ENCODE results near the gene NUB1.

The NUB1 gene

DNA sequence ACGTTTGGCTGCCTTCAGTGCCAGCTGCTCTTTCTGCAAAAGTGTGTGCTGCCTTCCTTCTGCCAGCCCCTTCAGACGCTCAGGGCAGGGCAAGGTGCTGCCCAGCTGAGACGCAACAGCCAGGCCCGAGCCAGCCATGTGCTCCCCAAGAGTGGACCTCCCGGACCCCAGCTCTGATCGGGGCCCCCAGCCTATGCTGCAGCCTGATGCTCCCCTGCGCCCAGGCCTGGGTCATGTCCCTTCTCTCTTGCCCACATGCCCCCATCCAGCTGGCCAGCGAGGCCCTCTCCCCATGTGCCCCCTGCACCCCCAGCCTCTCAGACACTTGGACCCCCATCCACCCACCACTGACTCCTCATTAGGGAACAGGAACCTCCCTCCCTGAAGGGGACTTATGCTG is 50.4 kb downstream of the NUB1 start:
- no peak for DNase-seq

DNA sequence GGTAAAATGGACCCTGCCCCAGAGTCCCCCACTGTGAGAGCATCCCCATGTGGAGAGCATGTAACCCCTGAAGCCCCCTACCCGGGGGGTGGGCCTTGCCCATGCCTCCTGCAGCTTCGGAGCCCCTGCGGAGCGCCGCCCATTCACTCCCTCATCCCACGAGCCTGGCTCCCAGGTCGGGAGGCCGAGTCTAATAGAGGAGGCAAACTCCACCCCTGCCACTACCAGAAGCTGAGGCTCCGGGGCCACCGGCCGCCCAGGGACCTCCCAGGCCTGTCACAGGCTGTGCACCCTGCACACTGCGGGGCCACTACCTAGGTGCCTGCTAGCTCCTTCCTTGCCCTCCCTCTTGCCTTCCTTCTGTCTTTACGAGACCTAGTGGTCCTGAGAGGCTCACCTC is 50.8 kb downstream of the NUB1 start:
- DNase-seq, result no peak

DNA sequence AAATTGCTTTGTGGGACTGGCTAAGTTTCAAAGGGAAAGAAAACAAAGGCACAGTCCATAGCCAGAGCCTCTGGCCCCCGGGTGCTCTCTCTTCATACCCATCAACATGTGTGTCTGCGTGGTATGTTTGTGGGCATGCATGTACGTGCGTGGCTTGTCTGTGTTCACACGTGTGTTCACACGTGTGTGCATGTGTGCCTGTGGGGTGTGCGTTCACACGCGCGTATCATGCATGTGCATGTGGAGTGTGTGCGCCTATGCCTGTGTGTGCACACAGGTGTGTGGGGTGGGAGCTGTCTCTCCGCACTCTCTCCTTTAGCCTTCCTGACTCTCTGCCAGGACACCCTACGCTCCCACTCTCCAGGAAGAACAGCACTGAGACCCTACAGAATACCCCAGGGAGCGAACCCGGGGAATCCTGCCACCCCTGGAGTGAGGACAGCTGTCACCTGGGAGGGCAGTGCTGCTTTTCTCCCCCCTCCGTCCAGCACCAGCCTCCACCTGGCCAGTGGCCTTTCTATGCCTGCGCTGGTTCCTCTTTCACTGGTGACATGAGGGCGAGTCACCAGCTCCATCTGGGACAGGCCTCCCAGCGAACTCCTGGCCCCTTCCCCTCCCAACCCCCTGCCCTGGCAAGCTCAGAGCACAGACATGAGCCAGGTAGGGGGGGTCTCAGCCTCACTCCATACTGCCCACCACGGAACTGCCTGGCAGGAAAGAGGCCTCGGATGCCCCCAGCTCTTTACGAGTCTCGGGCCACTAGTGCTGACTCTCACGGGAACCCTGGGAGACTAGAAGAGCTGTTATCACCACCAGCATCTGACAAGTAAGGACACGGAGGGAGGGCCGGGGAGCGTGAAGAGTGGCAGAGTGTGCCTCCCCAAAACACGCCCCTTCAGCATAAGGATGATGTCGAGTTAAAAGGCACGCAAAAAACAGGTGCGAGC is 51.7 kb downstream of the NUB1 start:
- no peak for DNase-seq

DNA sequence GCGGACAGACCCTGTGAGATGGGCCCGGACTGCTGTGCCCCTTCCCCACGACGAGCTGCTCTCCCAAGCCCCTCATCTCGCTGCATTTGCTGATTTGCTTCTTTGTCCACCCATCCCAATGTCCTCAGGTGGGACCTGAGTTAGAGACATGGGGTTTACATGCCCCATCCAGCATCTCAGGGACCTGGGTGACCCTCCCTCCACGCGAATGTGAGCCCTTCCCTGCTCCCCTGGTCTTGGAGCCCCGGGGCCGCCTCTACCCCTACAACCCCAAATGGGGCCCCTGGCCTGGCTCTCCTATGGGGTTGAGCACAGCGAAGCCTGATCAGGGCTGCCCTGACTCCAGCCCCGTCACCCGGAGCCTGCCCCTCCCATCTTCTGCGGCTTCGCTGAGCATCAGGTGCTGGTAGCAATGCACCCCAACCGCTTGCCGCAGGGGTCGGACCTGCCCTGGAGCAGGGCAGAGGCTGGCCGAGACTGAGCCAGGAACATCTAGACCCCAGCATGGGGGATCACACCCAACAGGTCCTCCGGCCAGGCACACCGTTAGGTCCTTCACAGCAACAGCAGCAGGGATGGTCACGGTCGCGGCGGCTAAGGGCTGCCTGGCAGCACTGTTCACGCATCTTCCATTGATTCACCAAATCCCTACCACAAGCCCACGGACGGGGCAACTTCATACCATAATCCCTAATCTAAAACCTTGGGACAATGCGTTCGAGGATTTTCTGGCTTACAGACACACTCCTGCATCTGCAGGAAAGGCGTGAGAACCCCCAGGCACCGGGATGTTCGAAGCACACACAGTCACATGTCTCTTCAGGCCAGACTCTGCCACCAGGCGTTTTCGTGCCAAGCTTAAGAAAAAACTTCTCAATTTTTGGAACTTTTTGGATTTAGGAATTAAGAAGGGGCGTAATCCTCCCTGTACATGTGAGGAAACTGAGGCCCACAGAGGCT is 52.7 kb downstream of the NUB1 start:
- DNase-seq, result no peak

DNA sequence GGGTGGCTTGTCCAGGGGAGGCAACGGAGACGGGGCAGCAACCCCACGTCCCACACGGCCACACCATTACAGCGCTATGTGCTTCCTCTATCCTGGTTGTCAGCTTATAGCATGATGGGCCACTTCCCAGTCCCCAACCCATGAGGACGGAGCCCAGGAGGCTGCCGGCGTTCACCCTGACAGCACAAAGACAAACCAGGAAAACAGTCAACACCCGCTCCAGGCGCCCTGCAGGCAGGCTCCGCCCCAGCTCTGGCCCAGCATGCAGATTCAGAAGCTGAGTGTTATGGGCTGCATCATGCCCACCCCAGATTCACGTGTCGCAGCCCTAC is 53.4 kb downstream of the NUB1 start:
- no peak for DNase-seq

DNA sequence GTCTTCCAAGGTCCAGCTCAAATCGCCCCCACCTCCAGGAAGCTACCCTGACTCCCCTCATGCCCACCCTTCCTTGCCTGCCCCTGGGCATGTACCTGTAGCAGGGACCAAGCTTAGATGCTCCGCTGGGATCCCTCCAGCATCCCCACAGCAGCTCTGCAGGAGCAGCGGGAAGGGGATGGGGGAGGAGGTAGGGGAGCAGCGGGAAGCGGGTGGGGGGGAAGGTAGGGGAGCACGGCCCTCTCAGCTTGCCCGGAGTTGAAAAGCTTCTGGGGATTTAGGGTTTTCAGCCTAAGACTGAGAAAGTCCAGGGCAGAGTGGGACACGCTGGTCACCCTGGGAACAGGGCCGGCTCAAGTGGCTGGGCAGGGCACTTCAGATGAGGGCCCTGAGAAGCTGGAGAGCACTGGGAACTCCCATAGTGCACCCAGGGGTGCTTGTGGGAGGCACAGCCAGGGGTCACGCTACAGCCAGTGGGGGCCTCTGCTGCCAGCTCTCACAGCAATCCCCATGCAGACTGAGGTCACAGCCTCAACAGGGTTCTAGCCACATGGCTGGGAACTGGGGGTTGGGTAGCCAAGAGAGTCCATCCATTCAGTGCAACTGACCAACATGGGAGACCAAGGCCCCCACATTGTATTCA is 54.8 kb downstream of the NUB1 start:
- DNase-seq, result no peak

DNA sequence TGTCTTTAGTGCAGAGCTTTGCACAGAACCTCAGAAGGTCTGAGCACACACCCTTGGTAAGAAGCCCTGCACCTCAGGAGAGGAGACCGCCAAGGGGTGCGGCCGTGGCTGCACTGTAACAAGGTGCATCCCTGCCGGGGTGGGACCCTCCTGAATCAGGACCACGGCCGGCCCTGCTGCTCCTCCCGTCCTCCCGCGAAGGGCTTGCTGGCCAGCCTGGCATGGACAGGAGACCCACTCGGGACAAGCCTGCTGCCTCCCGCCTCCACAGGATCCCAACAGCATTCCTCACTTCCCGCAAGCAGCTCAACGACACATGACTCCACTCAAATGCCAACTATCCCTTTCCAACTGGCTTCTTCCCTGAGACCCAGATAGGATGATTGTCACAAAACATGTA is 55.4 kb downstream of the NUB1 start:
- no peak for DNase-seq

DNA sequence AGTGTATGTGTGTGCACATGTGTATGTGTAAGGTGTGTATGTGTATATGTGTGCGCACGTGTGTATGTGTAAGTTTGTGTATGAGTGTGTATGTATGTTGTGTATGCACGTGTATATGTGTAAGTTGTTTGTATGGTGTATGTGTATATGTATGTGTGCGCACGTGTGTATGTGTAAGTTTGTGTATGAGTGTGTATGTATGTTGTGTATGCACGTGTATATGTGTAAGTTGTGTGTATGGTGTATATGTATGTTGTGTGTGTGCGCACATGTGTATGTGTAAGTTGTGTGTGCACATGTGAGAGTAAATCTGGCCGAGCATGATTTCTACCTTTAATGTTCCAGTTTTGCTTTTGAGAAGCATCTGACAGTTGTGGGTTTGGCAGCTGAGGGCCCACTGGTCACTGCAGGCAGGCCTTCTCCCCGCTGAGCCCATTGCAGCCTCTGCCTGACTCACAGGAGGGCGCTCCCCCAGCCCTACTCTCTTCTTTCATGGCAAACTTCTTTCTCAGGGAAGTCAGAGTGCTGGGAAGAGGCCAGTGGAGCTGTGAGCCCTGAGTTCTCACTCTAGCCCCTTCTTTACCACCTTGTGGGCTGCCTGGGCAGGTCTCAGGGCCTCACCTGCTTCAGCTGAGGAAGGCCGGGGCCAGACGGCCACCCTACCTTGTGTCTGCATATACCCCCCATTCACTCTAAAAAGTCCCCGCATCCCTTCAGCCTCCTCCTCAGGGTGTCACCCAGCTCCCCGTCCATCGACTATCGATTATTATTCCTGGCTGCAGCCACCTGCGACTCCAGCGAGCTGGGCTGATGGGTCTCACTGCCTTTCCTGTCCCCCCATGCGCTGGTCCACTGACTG is 57.1 kb downstream of the NUB1 start:
- no peak for DNase-seq

DNA sequence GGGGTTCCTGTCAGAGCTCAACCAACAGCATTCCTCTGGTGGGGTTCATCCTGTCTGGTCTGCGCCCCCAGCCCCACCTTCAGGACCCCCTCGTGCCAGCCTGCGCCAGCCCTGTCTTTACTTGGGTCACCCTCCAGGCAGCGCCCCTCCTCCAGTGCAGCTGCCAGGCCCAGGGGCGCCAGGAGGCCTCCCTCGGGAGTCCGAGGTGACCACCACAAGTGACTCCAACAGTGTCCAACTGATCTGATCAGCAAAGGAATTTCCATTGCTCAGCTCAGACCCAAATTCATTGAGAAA is 57.6 kb downstream of the NUB1 start:
- DNase-seq, result no peak

DNA sequence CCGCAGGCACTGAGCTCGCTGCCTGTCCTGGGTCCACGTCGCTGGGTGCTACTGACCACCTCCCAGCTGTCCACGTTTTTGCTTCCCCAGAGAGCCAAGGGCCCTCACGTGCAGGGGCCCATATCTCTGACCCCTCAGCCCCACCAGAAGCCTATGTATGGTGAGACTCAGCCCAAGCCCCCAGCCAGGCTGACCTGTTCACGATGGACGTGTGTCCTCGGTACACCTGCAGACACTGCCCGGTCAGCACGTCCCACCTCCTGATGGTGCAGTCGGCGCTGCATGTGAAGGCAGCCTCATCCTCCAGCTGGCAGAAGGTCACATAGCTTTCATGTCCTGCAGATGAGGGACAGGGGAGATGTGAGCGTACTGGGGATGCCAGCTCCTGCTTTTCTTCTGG is 58.3 kb downstream of the NUB1 start:
- no peak for DNase-seq

DNA sequence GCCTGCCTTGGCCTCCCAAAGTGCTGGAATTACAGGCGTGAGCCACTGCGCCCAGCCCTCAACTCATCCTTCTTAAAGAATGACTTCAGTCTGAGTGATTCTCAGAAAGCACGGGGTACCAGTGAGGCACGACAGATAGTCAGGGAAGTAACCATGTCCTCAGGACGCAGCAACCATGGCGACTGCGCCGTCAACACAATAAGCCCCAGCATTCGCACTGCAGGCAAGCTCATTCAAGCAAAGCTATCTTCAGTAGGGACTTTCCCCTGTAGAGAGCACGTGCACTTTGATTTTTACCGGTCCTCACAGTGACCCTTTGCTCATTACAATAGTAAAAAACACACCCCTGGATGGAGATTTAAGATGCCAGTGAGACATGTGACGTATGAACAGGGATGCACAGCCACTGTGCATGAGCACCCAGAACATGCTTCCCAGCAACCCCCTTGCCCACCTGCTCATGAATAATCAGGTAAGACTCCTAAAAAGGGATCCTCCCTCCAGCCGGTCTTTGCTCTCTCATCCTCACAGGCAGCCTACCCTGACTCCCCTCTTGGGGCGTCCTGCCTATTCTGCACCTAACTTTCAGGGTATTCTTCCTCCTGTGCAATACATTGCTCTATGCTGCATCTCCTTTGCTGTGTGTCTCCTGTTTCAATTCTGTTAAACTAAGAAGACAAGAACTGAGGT is 59.2 kb downstream of the NUB1 start:
- DNase-seq, result no peak

DNA sequence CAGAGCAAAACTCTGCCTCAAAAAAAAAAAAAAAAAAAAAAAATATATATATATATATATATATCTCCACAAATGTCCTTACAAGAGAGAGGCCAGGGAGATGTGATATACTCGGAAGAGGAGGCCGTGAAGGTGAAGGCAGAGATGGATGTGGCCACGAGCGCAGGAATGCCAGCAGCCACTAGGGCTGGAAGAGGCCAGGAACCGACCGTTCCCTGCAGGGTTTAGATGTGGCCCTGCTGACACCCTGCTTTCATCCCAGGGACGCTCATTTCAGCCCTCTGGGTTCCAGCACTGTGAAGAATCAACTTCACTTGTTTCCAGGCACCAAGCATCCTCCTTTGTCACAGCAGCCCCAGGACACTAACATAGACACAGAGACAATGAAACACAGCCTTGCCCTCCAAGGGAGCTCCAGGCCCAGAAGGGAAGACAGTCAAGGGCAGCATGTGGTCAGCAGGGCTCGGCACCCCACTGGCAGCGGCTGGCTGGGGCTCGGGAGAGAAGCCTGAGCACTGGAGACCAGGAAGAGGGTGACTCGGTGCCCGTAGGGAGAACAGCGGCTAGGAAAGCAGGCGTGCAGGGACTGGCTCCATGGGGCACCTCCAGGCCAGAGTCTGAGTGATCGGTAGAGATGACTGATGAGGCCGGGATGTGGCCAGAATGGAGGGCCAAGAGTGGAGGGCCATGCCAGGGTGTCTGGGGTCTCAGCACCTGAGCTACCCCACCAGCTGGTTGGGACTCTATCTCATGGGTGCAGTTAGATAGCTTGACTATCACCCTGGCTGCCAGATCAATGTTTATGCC is 60.6 kb downstream of the NUB1 start:
- DNase-seq, result no peak

DNA sequence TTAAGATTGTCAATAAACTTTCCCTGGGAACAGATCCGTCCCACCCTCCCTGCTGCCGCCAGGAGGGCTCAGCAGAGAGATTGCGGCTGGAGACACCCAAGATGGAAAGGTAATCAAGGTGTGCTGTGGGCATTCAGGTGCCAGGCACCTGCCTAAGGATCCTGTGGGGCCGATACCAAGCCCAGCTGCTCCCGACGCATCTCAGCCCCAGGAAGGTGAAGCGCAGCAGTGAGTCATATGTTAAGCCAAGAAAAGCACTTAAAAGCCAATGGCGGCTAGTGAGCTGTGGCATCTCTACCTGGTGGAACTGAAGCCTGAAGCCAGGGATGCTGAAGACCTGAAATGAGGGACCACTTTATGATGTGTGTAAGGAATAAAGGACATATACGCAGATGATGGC is 62.2 kb downstream of the NUB1 start:
- DNase-seq, result no peak

DNA sequence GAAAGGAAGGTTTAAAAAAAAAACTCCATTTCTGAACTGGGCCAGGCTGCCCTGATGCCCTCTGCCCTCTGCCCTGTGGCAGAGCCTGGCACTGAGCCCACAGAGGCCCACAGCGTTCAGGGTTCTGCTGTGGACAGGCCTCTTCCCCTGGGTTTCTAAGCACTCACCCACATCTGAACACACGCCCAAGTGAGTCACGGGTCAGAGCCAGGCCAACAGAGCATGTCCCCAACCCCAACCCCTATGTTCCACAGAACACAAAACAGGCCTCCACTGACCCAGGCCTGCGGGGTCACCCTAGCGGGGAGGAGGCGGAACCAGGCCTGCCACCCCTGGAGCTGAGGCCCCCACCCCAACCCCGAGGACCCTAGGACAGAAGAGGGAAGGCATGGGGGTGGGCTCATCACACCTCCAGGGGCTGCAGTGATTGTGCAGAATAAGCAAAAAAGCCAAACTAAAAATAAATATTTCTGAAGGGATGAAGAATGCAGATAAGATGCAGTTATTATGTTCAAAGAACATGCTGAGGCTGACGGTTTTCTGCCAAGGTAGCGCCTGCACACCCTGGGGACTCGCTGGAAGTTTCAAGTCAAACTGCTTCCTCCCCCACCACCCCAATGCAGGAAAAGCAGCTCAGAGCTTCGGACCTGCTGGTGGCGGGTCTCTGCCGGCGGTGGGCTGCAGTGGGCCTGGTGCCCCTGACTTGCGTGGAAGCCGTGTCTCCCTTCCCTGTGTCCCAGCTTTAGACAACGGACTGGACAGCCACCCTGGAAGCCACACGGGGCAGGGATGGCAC is 62.8 kb downstream of the NUB1 start:
- DNase-seq, result no peak

DNA sequence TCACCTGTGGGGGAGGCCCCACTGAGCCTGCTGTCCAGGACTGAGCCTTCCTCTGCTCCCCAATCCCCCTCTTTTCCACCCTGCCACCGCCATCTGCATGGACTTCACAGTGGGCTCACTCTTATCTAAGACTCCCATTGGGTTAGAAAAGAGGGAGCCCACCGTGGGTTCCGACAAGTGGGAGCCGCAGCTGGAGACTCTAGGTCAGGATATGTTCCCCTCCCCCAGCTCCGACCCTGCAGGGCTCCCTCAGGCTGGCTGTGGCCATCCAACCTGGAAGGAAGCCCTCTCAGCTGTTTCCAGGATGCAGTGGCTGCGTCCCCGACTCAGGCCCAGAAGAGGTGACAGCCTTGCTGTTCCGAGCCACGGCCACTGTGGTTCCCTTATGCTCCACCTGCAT is 63.4 kb downstream of the NUB1 start:
- DNase-seq, result no peak

DNA sequence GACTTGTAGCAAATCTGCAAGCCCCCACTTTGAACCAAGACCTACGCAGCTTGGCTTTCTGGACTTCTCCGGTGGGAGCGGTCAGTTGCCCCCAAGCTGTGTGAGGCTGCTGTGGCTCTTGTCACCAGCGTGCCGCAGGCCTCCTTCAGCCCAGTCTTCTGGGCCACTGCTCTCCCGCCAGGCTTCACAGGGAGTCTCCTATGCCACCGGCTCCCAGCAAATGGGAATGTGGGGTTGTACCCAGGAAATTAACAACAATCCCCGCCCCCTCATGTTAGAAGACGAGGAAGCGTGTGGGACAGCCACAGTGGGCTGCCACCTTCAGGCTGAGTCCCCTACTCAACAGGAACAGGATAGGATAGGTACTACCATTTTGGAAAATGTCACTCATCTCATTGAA is 64.0 kb downstream of the NUB1 start:
- DNase-seq, result no peak

DNA sequence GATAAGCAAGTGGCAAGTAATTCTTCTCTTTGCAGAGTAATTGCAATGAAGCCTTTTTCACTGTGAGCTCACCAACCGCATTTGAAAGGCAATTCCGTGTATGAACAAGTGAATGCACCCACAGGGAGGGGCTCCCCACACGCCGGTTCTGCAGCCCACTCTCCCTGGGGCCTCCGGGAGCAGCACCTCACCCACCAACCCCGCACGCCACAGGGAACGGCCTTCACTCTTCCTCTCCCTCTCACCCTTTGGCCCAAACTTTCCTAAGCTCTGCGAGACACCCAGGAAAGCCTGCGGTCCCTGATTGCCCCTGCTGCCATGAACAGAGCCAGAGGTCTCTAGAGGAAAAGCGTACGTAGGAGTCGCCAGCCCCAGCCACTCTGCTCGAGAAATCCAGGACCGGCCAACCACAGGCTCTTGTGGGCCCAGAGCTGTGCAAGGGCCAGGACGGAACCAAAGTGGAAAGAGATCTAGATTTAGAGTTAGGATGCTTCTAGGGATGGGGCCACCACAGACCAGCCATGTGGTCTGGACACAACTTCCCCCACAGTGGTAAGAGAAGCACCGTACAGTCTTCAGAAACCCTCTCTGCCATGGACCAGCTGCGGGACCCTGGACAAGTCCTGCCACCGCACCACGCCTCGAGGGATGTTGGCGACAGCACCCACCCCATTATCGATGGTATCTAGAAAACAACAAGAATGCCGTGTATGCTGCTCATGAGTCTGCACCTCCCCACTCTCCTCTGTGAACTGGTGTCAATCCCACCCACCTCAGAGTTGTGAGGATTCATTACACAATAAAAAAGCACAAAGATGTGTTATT is 64.7 kb downstream of the NUB1 start:
- DNase-seq, result no peak

DNA sequence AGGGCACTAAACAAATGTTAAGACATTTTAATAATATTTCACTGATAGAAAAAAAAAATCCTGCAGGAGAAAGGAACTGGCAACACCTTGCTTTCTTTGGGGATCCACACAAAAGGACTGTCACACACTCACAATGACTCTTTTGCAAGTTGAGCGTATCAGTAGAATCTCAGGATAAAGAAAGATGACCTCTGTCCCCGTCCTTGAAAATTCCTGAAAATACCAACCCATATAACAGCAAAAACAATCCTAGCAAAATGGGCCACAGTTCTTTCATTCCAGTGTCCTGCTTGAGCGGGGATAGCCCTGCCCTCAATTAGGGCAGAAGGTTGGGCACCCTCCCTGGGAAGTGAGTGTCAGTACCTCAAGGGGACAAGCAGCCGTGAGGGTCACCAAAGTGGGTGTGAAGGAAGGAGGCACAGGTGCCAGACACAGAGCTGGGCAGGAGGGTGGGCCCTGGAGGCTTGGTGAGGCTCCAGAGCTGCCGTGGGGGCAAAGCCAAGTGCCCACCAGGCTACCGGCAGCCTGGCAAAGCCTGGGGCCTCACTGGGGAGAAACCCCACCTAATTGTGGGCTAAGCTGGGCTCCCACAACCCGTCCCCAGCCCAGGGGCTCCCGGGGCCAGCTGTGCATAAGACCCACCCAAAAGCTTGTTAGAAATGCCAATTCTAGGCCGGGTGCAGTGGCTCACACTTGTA is 65.4 kb downstream of the NUB1 start:
- DNase-seq, result no peak

DNA sequence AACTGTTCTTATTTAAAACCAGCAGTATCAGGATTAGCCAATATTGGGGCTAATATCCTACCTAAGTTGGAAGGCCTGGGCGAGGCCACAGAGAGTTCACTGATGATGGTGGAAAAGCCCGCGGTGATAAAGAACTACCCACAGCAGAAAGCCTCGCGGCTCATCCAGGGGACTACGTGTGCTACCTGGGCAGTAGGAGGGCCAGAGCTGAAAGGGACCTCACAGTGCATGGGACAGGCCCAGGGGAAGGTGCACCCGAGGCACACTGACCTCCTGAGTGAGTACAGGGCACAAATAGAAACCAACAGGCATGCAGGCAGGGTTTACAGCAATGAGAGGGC is 66.9 kb downstream of the NUB1 start:
- no peak for DNase-seq
